Measurements from ENCODE around the gene SORL1. TPM values are rescaled to one million over a fixed set of nuclear protein-coding genes. Genes with fewer than 3 reads are reported as not detected.

Gene SORL1
- total RNA-seq, 2 experiments from 2014 or later: 228 to 411 TPM

- Histone ChIP-seq H2AFZ (ENCODE audit: low read length) (no peak overlapping the region), H3K4me2 (ENCODE audit: low read length) (no peak overlapping the region), H3K79me2 (ENCODE audit: insufficient read depth, low read depth, low read length) (peaks cover 79% of the 10 kb centered on the region), H3K9me2 (ENCODE audit: insufficient read depth, low read length) (no peaks in the 10 kb centered on the region), H3K4me3 (ENCODE audit: low read depth, low read length, poor library complexity, severe bottlenecking) (no peak overlapping the region), H3K27ac (ENCODE audit: low read depth, low read length, poor library complexity, severe bottlenecking) (peak overlapping the region; percentile 3), H4K20me1 (ENCODE audit: insufficient read depth, low read length) (no peaks in the 10 kb centered on the region), H3K9me3 (ENCODE audit: low read length) (no peaks in the 10 kb centered on the region), H3K36me3 (ENCODE audit: insufficient read depth, low read length) (peaks cover 100% of the 10 kb centered on the region), H3K4me1 (ENCODE audit: insufficient read depth, low read length, poor library complexity, severe bottlenecking) (peaks cover 39% of the 10 kb centered on the region)
- POLR2A ChIA-PET: interaction anchor here (0.9 to 1.2 kb wide), 2 partner anchors 10 to 19 kb away, joined by 3 read pairs; no protein-coding TSS in a partner anchor
- CTCF ChIA-PET (ENCODE audit: unreplicated experiment): no interaction called here
- intact Hi-C loops (cut with micrococcal nuclease; ENCODE audit: unreplicated experiment): no loop called here
- TF ChIP-seq EZH2phosphoT487 (IDR thresholded peaks at IDR 0.05; ENCODE audit: borderline replicate concordance, low read depth, low read length): no peak
- no peak for TF ChIP-seq CTCF (conservative IDR thresholded peaks at IDR 0.05; ENCODE audit: low read length)
- DNase-seq (ENCODE audit: low spot score): no peak
- no TSS peak for BruUV-seq (replicated peaks)
Measured at GRCh38 chr11:121561716-121562115, 109.6 kb downstream of the SORL1 start.

DNA sequence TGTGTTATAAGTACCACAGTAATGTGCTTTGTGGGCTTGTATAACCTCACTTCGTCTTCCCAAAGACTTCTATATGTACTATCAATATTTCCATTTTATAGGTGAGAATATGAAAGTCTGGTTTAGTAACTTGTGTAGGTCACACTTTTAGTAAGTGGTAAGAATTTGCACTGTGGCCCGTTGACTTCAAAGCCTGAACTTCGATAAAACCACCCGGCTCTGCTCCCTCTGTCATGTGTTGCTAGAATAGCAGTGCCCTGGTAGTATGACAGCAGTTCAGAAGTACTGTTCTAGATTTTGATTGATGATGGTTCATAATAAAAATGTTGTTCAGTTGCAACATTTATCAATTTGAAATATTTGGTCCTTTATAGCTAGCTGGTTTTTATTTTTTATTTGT, 110.9 kb downstream of the SORL1 start:
- TF ChIP-seq EZH2phosphoT487 (IDR thresholded peaks at IDR 0.05; ENCODE audit: borderline replicate concordance, low read depth, low read length) (no peak), CTCF (conservative IDR thresholded peaks at IDR 0.05; ENCODE audit: low read length) (no peak)
- ChIA-PET POLR2A (interaction anchor here (0.9 to 1.8 kb wide), 5 partner anchors 10 to 188 kb away, joined by 3 to 6 read pairs (median 3); no protein-coding TSS in a partner anchor), CTCF (ENCODE audit: unreplicated experiment) (no interaction called here)
- no peaks in the 10 kb centered on the region for H4K20me1 ChIP-seq (ENCODE audit: insufficient read depth, low read length)
- BruUV-seq (replicated peaks): no TSS peak
- H3K79me2 ChIP-seq (ENCODE audit: insufficient read depth, low read depth, low read length): peaks cover 78% of the 10 kb centered on the region
- H3K27ac ChIP-seq (ENCODE audit: low read depth, low read length, poor library complexity, severe bottlenecking): peak overlapping the region; percentile 13
- H3K4me3 ChIP-seq (ENCODE audit: low read depth, low read length, poor library complexity, severe bottlenecking): no peak overlapping the region
- no peaks in the 10 kb centered on the region for H3K9me3 ChIP-seq (ENCODE audit: low read length)
- intact Hi-C loops (cut with micrococcal nuclease; ENCODE audit: unreplicated experiment): no loop called here
- no peak overlapping the region for H2AFZ ChIP-seq (ENCODE audit: low read length)
- H3K4me1 ChIP-seq (ENCODE audit: insufficient read depth, low read length, poor library complexity, severe bottlenecking): peaks cover 52% of the 10 kb centered on the region
- no peak for DNase-seq (ENCODE audit: low spot score)
- H3K9me2 ChIP-seq (ENCODE audit: insufficient read depth, low read length): no peaks in the 10 kb centered on the region
- H3K4me2 ChIP-seq (ENCODE audit: low read length): no peak overlapping the region
- peaks cover 100% of the 10 kb centered on the region for H3K36me3 ChIP-seq (ENCODE audit: insufficient read depth, low read length)

DNA sequence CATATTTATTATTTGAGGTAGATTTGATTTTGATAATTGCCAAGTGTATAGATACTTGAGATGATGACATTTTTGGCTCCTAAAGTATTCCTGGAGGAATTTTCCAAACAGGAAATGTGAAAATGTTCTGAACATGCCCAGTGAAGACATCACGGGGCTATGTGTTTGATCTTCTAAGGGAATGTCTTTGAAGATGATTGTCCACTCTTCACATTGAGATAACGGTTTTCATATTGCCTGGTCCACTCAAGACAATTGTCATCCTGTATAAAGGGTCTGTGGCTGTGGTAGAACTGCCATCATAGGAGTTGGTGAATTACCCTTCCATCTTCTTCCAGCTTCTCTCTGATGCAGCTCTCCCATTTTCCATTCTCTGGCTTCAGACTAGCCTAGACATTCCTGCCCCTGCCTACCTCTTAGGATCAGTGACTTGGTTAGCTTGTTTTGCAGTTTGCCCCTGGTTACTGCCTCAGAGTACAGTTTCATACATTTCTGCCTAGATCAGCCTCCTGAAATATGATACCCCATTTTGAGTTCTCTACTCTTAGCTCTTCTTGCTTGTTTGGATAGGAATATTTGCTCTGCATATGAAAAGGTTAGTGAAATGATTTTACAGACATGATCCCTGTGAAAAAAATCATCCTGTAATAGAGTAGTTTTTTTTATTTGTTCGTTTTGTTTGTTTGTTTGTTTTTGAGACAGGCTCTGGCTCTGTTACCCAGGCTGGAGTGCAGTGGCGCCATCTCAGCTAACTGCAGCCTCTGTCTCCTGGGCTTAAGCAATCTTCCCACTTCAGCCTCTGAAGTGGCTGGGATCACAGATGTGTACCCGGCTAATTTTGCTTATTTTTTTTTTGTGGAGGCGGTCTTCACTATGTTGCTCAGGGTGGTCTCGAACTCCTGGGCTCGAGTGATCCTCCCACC, 112.0 kb downstream of the SORL1 start:
- no TSS peak for BruUV-seq (replicated peaks)
- Histone ChIP-seq H3K9me3 (ENCODE audit: low read length) (no peaks in the 10 kb centered on the region), H3K79me2 (ENCODE audit: insufficient read depth, low read depth, low read length) (peaks cover 67% of the 10 kb centered on the region), H3K36me3 (ENCODE audit: insufficient read depth, low read length) (peaks cover 97% of the 10 kb centered on the region), H3K4me1 (ENCODE audit: insufficient read depth, low read length, poor library complexity, severe bottlenecking) (peaks cover 62% of the 10 kb centered on the region), H3K9me2 (ENCODE audit: insufficient read depth, low read length) (no peaks in the 10 kb centered on the region), H3K27ac (ENCODE audit: low read depth, low read length, poor library complexity, severe bottlenecking) (peak overlapping the region; percentile 6), H4K20me1 (ENCODE audit: insufficient read depth, low read length) (no peaks in the 10 kb centered on the region), H3K4me2 (ENCODE audit: low read length) (no peak overlapping the region), H3K4me3 (ENCODE audit: low read depth, low read length, poor library complexity, severe bottlenecking) (no peak overlapping the region), H2AFZ (ENCODE audit: low read length) (no peak overlapping the region)
- TF ChIP-seq CTCF (conservative IDR thresholded peaks at IDR 0.05; ENCODE audit: low read length): no peak
- POLR2A ChIA-PET: interaction anchor here (0.7 to 1.8 kb wide), 6 partner anchors 27 to 1126 kb away, joined by 3 to 6 read pairs (median 3); no protein-coding TSS in a partner anchor
- no peak for DNase-seq (ENCODE audit: low spot score)
- intact Hi-C loops (cut with micrococcal nuclease; ENCODE audit: unreplicated experiment): no loop called here
- CTCF ChIA-PET (ENCODE audit: unreplicated experiment): no interaction called here

Measured in OCI-LY7 (cell line).